Neural crest cell (in vitro differentiated cells): Measurements from ENCODE around the gene SRI. TPM values are rescaled to one million over a fixed set of nuclear protein-coding genes. Genes with fewer than 3 reads are reported as not detected.

Experiments
- DNase-seq: peaks from one replicate; pipeline ENCODE4 v3.0.0; 2021; ENCODE audit warnings: low read depth, mixed read lengths, low spot score
- H3K27ac Mint-ChIP-seq: one replicate; pipeline ENCODE4 v1.8.0; 2021; ENCODE audit warnings: mild to moderate bottlenecking, mixed read lengths; ENCODE audit not compliant: unreplicated experiment
- H3K27me3 Mint-ChIP-seq: 2 replicates; pipeline ENCODE4 v1.8.0; 2021; ENCODE audit warnings: low read depth, mild to moderate bottlenecking, mixed read lengths
- H3K36me3 Mint-ChIP-seq: 2 replicates; pipeline ENCODE4 v1.8.0; 2021; ENCODE audit warnings: low read depth, mild to moderate bottlenecking, mixed read lengths
- H3K4me1 Mint-ChIP-seq: 2 replicates; pipeline ENCODE4 v1.8.0; 2021; ENCODE audit warnings: mixed read lengths
- H3K4me3 Mint-ChIP-seq: one replicate; pipeline ENCODE4 v1.8.0; 2021; ENCODE audit warnings: mild to moderate bottlenecking, mixed read lengths
- H3K9me3 Mint-ChIP-seq: 2 replicates; pipeline ENCODE4 v1.8.0; 2021; ENCODE audit warnings: mixed read lengths
- CTCF ChIP-seq: fragments of 200-600 bp; sonication (generic); conservative IDR thresholded peaks from 2 replicates; pipeline ENCODE4 v1.5.0; 2021; ENCODE audit warnings: antibody characterized with exemption, mild to moderate bottlenecking
- total RNA-seq: library from RNA; stranded (reverse); gene quantifications from 2 replicates; pipeline ENCODE4 v1.2.1, GENCODE V29; 2021

Gene SRI
- total RNA-seq, 1 donor from 2014 or later: 143 TPM

DNA sequence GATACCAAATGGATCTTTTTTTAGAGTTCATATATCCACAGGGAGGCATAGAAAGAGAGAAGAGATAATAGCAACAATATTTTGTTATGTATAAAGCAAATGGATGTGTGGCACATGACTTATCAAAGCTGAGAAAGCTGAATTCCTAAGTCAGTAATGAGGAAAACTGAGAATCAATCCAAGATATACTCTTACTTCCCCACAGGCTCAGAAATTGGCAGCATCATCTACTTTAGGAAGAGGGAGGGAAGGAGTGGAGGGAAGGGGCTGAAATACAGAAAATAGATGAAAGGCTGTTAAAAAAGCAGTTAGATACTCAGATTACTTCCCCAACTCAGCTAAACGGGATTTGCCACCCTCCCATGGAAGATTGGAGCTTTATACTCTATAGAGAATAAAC lies 63.5 kb downstream of the SRI start:
- H3K36me3 Mint-ChIP-seq: peaks cover 49% of the 10 kb centered on the region
- TF ChIP-seq CTCF: no peak
- no peak overlapping the region for H3K4me3 Mint-ChIP-seq
- no peak overlapping the region for H3K27ac Mint-ChIP-seq
- DNase-seq: no peak
- H3K4me1 Mint-ChIP-seq: no peaks in the 10 kb centered on the region
- H3K9me3 Mint-ChIP-seq: peaks cover 16% of the 10 kb centered on the region
- no peaks in the 10 kb centered on the region for H3K27me3 Mint-ChIP-seq

DNA sequence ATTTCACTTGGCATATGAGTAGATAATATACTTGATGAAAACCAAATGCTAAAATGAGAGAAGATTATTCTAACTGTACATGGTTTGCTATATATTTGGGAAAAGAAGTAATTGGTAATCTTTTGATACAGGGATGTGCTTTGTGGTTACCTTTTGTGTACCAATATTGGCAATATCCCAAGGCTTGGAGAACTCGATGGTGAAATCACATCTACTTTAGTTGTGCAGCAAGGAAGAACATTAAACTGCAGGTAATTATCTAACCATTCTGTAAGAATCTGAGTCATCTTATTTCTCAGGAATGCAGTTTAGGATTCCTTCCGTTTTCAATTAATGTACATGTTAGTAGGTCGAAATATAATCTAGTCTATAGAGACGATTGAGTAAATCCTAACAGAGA lies 64.1 kb downstream of the SRI start:
- DNase-seq: no peak
- Mint-ChIP-seq H3K36me3 (peaks cover 49% of the 10 kb centered on the region), H3K4me3 (no peak overlapping the region), H3K27ac (no peak overlapping the region), H3K27me3 (no peaks in the 10 kb centered on the region), H3K9me3 (peaks cover 16% of the 10 kb centered on the region), H3K4me1 (no peaks in the 10 kb centered on the region)
- no peak for TF ChIP-seq CTCF

Other genes starting within 250 kb of the SRI start
- gene STEAP4, start 86.9 kb upstream of the SRI start, total RNA-seq: not detected in 2 replicates